A204.1 (cell line): ENCODE results near the gene NMD3.
"Not testable (repeated sequence)": the region's sequence is repeated elsewhere in the genome, so short reads cannot be mapped to it uniquely, and the experiment has no call there.

ENCODE experiments used
- FAIRE-seq: peaks from 2 replicates; lab custom pipeline; 2012; peaks lifted over from hg19 to GRCh38; lab: Jason Lieb, UNC

NMD3 gene

GRCh38 chr3:161231861-161232260, 10.8 kb downstream of the NMD3 start:
- no peak for FAIRE-seq

DNA sequence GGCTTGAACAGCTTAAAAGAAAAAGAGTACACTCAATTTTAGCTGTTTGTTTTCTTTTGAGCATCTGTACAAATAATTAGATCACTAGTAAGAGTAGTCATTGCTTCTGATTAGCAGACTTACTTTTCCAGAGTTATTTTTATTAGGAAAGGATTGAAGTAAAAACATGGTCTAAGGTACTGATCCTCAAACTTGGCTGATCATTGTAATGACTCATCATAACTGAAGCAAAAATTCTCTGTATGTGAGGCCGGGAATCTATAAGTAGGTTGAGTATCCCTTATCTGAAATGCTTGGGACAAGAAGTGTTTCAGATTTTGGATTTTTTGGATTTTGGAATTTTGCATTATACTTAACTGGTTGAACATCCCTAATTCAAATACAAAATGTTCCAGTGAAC, 12.4 kb downstream of the NMD3 start:
- no peak for FAIRE-seq

DNA sequence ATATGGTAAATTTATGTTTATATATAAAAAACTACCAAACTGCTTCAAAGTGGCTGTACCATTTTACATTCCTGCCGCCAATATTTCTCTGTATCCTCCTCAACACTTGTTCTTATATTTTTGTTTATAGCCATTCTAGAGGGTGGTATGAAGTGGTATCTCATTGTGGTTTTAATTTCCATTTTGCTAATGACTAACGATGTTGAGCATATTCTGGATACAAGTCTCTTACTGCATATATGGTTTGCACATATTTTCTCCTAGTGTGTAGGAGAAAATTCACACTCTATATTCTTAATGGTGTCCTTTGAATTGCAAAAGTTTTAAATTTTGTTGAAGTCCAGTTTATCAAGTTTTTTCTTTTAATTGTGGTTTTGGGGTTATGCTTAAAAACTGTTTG, 15.1 kb downstream of the NMD3 start:
- FAIRE-seq = no peak

DNA sequence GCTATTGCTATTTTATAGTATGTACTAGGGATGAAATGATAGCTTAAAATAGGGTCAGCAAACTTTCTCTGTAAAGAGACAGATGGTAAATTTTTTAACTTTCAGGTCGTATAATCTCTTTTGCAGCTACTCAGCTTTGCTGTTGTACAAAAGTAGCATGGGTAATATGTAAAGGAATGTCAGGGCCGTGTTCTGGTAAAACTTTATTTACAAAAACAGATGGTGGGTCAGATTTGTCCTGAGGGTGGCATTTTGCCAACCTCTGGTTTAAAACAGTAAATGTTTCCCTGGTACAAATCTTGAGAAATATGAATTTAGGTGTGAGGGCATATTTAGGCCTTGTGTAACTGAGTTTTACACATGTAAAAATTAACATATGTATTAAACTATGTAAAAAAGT, 18.6 kb downstream of the NMD3 start:
- FAIRE-seq = no peak

DNA sequence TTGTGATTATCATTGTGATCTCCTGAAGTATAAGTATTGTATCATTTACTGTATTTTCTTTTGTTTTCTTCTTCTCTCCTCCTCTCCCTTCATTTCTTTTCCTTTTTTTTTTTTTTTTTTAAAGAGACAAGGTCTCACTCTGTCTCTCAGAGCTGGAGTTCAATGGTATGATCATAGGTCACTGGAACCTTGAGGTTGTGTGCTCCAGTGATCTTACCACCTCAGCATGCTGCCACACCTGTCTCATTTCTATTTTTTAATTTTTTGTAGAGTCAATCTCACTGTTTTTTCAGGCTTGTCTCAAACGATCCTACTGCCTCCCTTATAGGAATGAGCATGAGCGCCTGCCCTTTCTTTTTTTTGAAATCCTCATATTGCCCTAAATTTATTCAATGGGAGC, 23.4 kb downstream of the NMD3 start:
- no peak for FAIRE-seq

GRCh38 chr3:161247049-161247448, 25.9 kb downstream of the NMD3 start:
- FAIRE-seq = no peak

- FAIRE-seq = no peak
Measured at GRCh38 chr3:161250116-161250515, 29.0 kb downstream of the NMD3 start.

- FAIRE-seq = no peak
Measured at GRCh38 chr3:161251716-161252115, 30.6 kb downstream of the NMD3 start.

- no peak for FAIRE-seq
Measured at GRCh38 chr3:161252143-161252542, 31.0 kb downstream of the NMD3 start.

DNA sequence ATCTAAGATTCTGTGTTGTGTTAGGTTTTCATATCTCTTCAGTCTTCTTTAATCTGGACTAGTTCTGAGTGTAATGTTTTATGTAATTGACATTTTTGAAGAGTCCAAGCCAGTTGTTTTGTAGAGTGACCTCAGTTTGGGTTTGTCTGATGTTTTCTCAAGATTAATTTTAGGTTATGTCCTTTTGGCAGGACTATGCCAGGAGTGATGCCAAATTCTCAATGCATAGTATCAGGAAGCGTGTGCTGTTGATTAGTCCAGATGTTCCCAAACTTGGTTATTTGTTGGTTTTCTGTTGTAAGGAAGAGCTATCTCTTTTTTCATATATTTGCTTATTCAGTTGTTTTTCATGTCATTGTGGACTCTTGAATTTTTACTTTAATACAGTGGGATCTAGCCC, 32.6 kb downstream of the NMD3 start:
- FAIRE-seq = no peak

GRCh38 chr3:161254861-161255260, 33.8 kb downstream of the NMD3 start:
- FAIRE-seq = no peak

- FAIRE-seq = no peak
Measured at GRCh38 chr3:161263057-161263456, 41.9 kb downstream of the NMD3 start.

- no peak for FAIRE-seq
Measured at GRCh38 chr3:161264852-161265251, 43.7 kb downstream of the NMD3 start.

GRCh38 chr3:161265916-161266571, 44.9 kb downstream of the NMD3 start:
- FAIRE-seq = no peak

DNA sequence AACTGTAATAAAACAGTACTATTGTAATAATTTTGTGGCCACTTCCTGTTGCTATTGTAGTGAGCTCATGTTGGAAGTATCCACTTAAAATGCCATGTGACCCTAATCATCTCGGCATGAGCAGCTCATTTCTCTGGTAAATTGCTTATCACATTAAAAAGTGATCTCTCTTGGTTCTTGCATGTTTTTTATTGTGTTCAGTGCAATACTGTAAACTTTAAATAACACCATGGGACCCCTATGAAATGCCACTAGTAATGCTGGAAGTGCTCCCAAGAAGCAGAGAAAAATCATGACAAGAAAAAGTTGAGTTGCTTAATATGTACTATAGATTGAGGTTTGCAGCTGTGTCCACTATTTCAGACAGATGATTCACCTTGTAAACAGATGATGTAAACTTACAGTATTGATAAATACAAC, 45.6 kb downstream of the NMD3 start:
- no peak for FAIRE-seq

DNA sequence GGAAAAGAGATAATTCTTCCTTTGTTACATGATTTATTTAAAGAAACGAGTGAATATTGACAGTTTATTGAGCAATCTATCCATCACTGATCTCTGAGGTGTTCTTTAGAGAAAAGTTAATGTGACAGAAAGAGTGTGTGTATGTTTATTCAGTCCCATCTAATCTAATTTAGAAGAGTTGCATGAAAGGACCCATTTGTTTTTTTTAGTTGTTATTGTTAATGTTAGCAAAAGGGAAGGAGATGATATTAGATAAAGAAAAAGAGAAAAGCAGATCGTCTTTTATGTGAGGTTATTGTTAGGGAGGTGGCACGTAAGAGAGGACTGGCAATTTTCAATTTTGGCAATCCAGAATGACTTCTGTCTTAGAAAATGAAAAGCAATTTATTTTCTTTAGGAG, 46.5 kb downstream of the NMD3 start:
- FAIRE-seq = no peak

DNA sequence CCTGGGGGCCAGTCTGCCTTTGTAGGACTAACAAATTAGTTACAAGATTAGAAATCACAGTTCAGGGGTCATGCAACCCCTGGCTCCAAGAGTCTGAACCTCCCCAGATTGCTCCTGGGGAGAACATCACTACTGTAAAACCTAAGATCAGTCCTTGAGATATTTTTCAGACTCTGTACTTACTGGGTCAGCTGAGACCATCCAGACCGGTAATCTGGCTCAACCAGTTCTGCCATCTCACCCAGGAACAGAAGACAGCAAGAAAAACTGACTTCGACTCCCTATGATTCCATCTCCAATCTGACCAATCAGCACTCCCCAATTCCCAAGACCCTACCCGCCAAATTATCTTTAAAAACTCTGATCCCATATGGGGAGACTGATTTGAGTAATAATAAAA, 47.5 kb downstream of the NMD3 start:
- no peak for FAIRE-seq

GRCh38 chr3:161270991-161271390, 49.9 kb downstream of the NMD3 start:
- no peak for FAIRE-seq

GRCh38 chr3:161271646-161272045, 50.5 kb downstream of the NMD3 start:
- no peak for FAIRE-seq

DNA sequence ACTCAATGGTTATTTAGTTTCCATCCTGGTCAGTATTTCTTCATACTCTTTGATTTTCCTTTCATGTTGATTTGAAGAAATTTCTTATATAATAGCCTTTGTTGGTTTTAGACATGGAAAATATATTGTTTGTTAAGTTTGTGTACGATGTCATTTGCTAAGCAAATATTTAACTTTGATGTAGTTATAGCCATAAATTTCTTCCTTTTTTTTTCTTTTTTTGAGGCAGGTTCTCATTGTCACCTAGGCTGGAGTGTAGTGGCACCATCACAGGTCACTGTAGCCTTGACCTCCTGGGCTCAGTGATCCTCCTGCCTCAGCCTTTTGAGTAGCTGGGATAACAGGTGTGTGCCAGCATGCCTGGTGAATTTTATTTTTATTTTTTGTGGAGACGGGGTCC, 51.4 kb downstream of the NMD3 start:
- no peak for FAIRE-seq

- peak; percentile 95 for FAIRE-seq
Measured at GRCh38 chr3:161273589-161274218, 52.6 kb downstream of the NMD3 start.

- FAIRE-seq = peak; percentile 25
Measured at GRCh38 chr3:161274691-161275298, 53.7 kb downstream of the NMD3 start.

DNA sequence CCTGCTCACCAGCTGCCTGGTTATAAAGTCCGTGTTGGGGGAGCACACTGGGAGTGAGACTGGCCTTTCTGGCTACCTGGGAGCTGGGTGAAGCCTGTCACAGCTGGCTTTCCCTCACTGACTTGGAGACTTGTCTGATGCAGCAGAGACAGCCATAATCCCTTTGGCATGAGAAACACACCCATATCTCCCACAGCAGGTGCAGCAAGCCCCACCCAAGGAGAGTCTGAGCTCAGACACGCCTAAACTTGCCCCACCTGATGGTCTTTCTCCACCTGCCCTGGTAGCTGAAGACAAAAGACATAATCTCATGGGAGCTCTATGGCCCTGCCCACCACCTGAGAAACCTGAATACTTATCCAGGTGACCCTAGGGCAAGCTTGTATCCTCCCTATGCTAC, 54.8 kb downstream of the NMD3 start:
- FAIRE-seq = no peak

- FAIRE-seq = not testable (repeated sequence)
Measured at GRCh38 chr3:161282387-161282786, 61.3 kb downstream of the NMD3 start.
